Stimulated activated CD8-positive, alpha-beta memory T cell treated with anti-CD3 and anti-CD28 coated beads, Interleukin-4, amount 100 ng/mL, for 48 hours (primary cell): Measurements from ENCODE around the gene SLC6A17.

Experiments used
- DNase-seq: peaks from one replicate; pipeline ENCODE4 v3.0.0-alpha.2; 2020

SLC6A17 gene

GRCh38 chr1:110224240-110224995 is 74.1 kb downstream of the SLC6A17 start:
- no peak for DNase-seq

GRCh38 chr1:110225212-110225611 is 74.9 kb downstream of the SLC6A17 start:
- no peak for DNase-seq

- DNase-seq: no peak
Measured at GRCh38 chr1:110225756-110226404, 75.6 kb downstream of the SLC6A17 start.

- DNase-seq: no peak
Measured at GRCh38 chr1:110227774-110228173, 77.5 kb downstream of the SLC6A17 start.

- no peak for DNase-seq
Measured at GRCh38 chr1:110228381-110228780, 78.1 kb downstream of the SLC6A17 start.

- no peak for DNase-seq
Measured at GRCh38 chr1:110228869-110229268, 78.6 kb downstream of the SLC6A17 start.

- DNase-seq: no peak
Measured at GRCh38 chr1:110229348-110230001, 79.2 kb downstream of the SLC6A17 start.

GRCh38 chr1:110230381-110231199 is 80.3 kb downstream of the SLC6A17 start:
- DNase-seq: no peak

- DNase-seq: no peak
Measured at GRCh38 chr1:110233861-110234260, 83.6 kb downstream of the SLC6A17 start.

GRCh38 chr1:110234691-110235090 is 84.4 kb downstream of the SLC6A17 start:
- no peak for DNase-seq

- no peak for DNase-seq
Measured at GRCh38 chr1:110235181-110235833, 85.0 kb downstream of the SLC6A17 start.

GRCh38 chr1:110235834-110236682 is 85.8 kb downstream of the SLC6A17 start:
- peak; percentile 77 for DNase-seq

- no peak for DNase-seq
Measured at GRCh38 chr1:110237386-110238152, 87.3 kb downstream of the SLC6A17 start.

- DNase-seq: no peak
Measured at GRCh38 chr1:110239441-110240430, 89.4 kb downstream of the SLC6A17 start.

GRCh38 chr1:110240476-110241210 is 90.3 kb downstream of the SLC6A17 start:
- DNase-seq: no peak

- DNase-seq: no peak
Measured at GRCh38 chr1:110241516-110241915, 91.2 kb downstream of the SLC6A17 start.

GRCh38 chr1:110242062-110242461 is 91.8 kb downstream of the SLC6A17 start:
- DNase-seq: no peak

- no peak for DNase-seq
Measured at GRCh38 chr1:110242731-110243130, 92.4 kb downstream of the SLC6A17 start.

GRCh38 chr1:110243146-110243545 is 92.9 kb downstream of the SLC6A17 start:
- DNase-seq: no peak
